Ureter (tissue), 1 donor: ENCODE data around the gene ATP8B1. TPM values are rescaled to one million over a fixed set of nuclear protein-coding genes. Genes with fewer than 3 reads are reported as not detected.

Experiments used
- DNase-seq: peaks from one replicate; pipeline ENCODE4 v3.0.0-alpha.2; 2020; ENCODE audit warnings: low spot score
- total RNA-seq: library from RNA; stranded (reverse); gene quantifications from one replicate; pipeline ENCODE4 v1.2.4, GENCODE V29; 2023
- donor health status: DM: yes; HTN: yes; CAD: no.

The ATP8B1 gene
- total RNA-seq, 1 donor from 2014 or later: 171 TPM

DNA sequence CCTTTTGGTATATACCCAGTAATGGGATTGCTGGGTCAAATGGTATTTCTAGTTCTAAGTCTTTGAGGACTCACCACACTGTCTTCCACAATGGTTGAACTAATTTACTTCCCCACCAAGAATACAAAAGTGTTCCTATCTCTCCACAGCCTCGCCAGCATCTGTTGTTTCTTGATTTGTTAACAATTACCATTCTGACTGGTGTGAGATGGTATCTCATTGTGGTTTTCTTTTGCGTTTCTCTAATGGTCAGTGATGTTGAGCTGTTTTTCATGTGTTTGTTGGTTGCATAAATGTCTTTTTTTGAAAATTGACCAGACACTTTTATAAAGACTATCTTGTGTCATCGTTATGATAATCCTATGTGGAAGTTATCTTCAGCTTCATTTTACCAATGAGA is 16.0 kb upstream of the ATP8B1 start:
- no peak for DNase-seq

GRCh38 chr18:57816208-57816954 is 13.3 kb upstream of the ATP8B1 start:
- DNase-seq: no peak

GRCh38 chr18:57814555-57814954 is 11.4 kb upstream of the ATP8B1 start:
- no peak for DNase-seq

DNA sequence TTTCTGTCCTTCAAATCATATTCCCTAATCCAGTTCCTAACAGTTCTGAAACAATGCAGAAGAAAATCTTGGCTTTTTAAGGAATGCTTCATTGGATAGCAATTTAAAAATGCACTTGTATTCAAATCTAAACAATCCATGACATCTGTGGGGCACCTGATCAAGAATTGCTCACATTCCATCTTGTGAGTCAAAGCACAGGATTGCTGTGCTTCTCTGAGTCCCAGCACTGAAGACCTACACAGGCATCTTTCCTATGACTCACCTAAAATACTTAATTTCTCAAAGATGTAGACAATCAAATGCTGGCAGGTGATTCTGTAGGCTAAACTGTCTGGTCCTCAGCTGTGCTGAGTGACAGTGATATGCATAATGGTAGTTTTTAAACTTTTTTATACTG is 10.1 kb upstream of the ATP8B1 start:
- no peak for DNase-seq

GRCh38 chr18:57812126-57812477 is 9.0 kb upstream of the ATP8B1 start:
- no peak for DNase-seq

DNA sequence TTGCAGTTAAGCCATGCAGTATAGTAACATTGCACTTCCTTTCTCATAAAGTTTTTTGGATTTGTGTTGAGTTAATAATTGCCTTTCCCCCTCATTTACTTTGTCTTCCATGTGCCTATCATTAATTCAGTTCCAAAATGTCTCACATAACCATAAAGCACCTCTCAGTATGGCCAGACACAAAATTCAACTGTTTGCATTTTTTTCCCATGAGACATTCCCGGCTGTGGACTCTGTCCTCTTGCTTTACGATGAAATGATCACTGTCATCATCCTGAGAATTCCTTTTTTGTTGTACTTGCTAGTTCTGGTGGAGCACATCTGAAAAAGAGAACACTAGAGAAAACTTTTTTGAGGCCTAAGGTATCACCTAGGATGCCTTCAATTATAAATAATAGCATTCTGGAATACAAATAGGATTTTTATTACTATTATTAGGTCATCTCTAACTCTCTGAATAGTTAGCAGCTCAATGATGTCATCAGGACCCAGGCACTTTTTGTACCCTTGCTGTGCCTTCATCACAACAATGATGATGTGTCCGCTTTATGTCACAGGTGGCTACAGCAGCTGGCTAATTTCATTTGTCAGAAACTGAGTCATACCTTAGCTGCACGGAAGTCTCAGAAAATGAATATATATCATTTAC is 8.5 kb upstream of the ATP8B1 start:
- DNase-seq: no peak

DNA sequence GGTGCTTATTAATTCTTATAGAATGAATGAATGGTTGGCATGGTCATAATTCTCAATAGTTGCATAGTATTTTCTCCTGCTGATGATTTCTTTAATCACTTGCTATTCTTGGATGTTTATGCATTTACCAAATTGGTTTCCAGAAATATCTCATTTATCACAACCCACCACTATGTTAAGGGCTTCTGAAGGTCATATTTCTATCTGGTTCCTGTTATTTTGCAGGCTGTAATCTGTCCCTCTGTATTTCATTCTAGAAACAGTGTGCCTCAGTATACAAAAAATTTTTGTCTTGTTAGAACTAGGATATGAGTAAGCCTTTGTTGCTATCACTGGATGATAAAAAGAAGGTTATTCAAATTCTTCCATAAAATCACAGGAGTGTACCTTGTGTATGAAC is 6.1 kb upstream of the ATP8B1 start:
- DNase-seq: no peak

DNA sequence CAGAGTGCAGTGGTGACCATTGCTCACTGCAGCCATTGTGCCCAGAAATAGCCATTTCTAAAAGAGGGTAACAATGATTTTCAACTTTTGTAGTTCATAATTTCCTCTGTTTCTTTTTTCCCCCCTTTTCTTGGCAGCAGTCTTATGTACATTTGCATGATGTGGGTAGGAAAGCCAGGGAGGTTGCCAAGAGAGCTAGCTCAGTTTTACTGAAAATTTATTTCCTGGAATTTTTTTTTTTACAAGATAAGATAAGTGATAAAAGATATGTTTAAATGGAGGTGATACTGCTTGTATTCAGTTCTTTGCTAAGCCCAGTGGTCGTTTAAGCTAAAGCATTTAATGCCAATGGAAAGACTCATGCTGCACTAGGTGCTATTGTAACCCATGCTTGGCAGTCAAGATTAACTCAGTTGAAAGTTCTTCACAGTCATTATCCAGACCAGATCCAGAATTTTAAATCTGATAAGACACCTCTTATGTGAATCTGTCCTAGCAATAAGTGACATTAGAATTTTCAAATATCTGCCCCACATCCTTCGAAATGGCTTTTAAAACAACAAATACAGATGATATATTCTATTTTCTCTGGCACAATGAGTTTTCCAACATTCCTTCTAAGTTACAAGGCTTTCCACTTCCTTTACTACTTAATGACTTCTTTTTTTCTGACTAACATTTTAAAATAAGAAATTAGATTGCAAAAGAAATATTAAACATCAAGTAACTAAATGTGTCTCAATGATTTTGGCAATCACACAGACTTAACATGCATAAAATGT is 4.4 kb upstream of the ATP8B1 start:
- no peak for DNase-seq

DNA sequence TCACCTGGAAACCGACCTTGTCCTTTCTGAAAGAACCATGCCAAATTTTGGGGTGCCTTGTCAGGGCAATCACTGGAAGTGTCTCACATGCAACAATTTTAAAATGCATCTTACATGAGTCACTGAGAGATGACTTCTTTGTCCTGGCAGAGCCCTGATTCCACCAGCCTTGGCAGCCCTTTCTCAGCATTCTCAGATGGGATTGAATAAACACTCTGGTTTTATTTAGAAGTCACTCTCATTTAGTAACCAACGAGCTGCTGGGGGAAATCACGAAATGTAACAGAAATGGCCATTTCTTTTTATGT is 3.8 kb upstream of the ATP8B1 start:
- peak; percentile 55 for DNase-seq

GRCh38 chr18:57806201-57806977 is 3.3 kb upstream of the ATP8B1 start:
- DNase-seq: no peak

- DNase-seq: no peak
These were observed 2.0 kb upstream of the ATP8B1 start for GRCh38 chr18:57805117-57805516.

DNA sequence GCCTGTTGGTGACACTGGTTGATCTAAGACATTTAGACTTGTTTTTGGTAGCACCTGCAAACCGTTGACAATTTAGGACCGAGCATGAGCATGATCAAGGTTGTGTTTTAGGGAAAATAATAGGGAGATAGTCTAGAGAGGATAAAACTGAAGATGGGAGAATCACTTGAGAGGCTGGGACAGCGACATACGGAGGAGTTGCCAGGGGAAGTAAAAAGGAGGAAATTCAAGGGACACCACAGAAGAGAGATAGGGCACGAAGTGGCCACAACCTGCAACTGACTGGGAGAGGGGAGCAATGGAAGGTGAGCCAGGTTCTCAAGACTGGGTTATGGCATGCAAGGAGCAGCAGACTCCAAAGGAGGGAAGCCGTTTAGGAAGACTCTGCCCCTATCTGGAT is 1.4 kb upstream of the ATP8B1 start:
- DNase-seq: no peak

DNA sequence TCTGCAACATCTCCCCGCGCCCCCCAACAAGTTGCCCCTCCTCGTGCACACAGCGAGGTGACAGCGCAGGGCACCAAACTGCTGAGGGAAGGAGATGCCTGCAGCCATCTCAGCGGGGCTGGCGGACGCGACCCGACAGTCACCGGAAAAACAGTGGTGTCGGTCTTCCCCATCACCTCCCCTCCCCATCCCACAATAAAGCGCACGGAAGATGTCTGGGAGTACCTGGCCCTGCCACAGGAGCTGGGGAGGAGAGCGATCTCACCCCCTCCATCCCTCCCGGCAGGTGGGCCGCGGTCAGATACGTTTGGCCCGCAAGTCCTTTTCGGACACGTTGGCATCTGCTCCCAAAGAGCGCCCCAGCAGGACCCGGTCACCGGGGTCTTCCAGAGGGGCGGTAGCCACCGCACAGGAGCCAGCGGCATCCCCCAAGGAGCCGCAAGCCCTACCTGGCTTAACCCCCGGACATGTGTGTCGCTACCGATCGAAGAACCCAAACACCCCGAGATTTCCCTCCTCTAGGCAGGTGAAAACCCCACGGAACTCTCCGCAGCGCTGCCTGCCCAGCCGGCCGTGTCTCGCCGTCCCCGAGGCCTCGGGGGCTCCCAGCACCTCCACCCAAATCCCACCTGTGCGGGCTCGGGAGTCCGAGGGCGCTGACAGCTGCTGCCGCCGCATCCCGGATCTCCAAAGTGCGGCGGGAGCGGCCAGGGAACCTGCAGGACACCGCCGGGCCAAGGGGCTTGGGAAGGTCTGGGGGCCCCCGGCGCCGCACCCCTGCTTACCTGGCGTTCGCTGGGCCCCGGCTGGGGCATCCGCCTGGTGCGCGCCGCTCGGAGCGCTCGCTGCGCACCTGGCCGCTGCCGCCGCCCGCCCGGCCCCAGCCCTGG is 657 bp downstream of the ATP8B1 start:
- DNase-seq: no peak

DNA sequence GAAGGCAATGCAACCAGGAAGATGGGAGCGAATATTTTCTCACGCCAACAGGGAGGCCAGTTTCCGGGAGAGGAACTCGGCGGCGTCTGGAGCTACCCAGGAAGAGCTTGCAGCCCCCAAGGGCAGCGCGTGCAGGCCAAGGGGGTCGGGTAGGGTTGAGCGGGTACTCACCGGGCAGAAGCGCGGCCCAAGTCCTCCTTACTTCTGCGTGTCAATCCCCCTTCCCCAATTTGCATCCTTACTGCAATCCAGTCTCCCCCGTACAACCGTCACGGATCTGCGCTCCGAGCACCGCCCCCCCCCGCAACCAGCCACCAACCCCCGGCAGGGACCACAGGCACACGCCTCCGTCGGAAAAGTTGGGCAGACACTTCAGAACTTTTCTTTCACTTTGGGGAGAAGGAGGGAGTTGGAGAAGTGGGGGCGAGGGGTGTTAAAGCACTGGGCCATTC is 1.3 kb downstream of the ATP8B1 start:
- DNase-seq: no peak

DNA sequence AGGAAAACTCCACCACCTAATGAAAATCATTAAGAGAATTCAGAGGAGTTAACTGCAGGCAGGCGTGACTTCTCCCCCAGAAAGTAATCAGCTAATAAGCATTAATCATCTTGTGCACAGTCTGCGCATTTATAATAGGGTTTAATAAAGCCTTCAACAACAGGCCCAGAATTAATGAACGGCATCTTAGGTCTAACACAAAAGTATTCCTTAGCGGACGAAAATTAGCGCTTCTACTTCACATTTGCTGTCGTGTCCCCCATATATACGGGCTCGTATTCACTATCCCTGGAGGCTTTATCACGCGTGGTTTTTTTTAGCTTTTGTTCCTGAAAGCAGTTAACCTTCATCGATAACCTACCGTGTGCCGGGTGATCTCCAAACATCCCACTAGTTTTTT is 1.8 kb downstream of the ATP8B1 start:
- no peak for DNase-seq

DNA sequence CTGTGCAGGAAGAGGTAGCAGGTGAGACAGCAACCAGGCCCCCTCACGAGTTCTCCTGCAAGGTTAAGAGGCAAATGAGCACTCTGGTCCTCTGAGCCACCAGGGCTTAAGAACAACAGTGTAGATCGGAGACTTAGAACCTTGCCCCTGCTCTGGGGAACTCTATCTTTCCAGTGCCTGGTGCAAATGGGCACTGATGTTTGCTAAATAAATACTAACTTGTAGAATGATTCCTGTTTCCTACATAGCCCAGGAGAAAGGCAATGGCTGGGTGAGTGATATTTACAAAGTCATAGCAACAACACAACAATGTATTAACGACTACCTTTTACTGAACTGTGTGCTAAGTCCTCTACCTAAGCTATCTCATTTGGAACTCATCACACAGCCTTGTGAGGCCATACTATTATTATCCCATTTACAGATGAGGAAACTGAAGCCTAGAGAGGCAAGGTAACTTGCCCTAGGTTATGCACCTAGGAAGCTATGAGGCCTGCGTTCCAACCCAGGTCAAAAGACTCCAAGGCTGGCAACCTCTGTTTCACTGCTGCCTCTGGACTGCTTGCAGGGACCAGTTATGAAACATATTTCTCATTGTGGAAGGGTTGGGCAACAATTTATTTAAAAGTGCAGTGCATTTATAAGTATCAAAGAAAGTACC is 4.3 kb downstream of the ATP8B1 start:
- no peak for DNase-seq

- no peak for DNase-seq
These were observed 5.9 kb downstream of the ATP8B1 start for GRCh38 chr18:57797209-57797651.

- DNase-seq: no peak
These were observed 8.0 kb downstream of the ATP8B1 start for GRCh38 chr18:57794951-57795728.

GRCh38 chr18:57793302-57793986 is 9.7 kb downstream of the ATP8B1 start:
- DNase-seq: no peak
